HPDE6-E6E7 (cell line): ENCODE measurements around the gene ALB.

ENCODE experiments used
- DNase-seq: peaks from one replicate; pipeline ENCODE4 v3.0.0; 2011; ENCODE audit warnings: missing footprints; ENCODE audit errors: extremely low spot score

Gene ALB

GRCh38 chr4:73408181-73408867 lies 4.2 kb downstream of the ALB start:
- no peak for DNase-seq

GRCh38 chr4:73409012-73409862 lies 5.2 kb downstream of the ALB start:
- DNase-seq, result no peak

- DNase-seq, result no peak
These were observed 6.0 kb downstream of the ALB start for GRCh38 chr4:73409978-73410548.

GRCh38 chr4:73410916-73411730 lies 7.0 kb downstream of the ALB start:
- DNase-seq, result no peak

GRCh38 chr4:73411731-73412414 lies 7.8 kb downstream of the ALB start:
- DNase-seq, result no peak

- no peak for DNase-seq
These were observed 9.2 kb downstream of the ALB start for GRCh38 chr4:73413294-73413755.

- no peak for DNase-seq
These were observed 10.8 kb downstream of the ALB start for GRCh38 chr4:73414936-73415271.

GRCh38 chr4:73415807-73416238 lies 11.7 kb downstream of the ALB start:
- no peak for DNase-seq

GRCh38 chr4:73416423-73417087 lies 12.5 kb downstream of the ALB start:
- DNase-seq, result no peak

- DNase-seq, result no peak
These were observed 13.3 kb downstream of the ALB start for GRCh38 chr4:73417342-73417741.

- no peak for DNase-seq
These were observed 13.9 kb downstream of the ALB start for GRCh38 chr4:73417973-73418372.

GRCh38 chr4:73418677-73419076 lies 14.6 kb downstream of the ALB start:
- DNase-seq, result no peak

GRCh38 chr4:73419106-73420038 lies 15.3 kb downstream of the ALB start:
- DNase-seq, result no peak

- DNase-seq, result no peak
These were observed 16.5 kb downstream of the ALB start for GRCh38 chr4:73420615-73421014.

- DNase-seq, result no peak
These were observed 17.8 kb downstream of the ALB start for GRCh38 chr4:73421708-73422457.

- no peak for DNase-seq
These were observed 18.3 kb downstream of the ALB start for GRCh38 chr4:73422458-73422752.

GRCh38 chr4:73423184-73423583 lies 19.1 kb downstream of the ALB start:
- DNase-seq, result no peak

GRCh38 chr4:73426666-73427065 lies 22.6 kb downstream of the ALB start:
- DNase-seq, result no peak

GRCh38 chr4:73429118-73429517 lies 25.0 kb downstream of the ALB start:
- no peak for DNase-seq
